Measurements from ENCODE around the gene GAK. TPM values are rescaled to one million over a fixed set of nuclear protein-coding genes. Genes with fewer than 3 reads are reported as not detected.

GAK gene
- total RNA-seq, 1 donor from 2014 or later, result 116 TPM

GRCh38 chr4:890036-890695, 42.0 kb downstream of the GAK start:
- no peak for TF ChIP-seq CTCF (IDR thresholded peaks at IDR 0.05; ENCODE audit: unreplicated experiment)
- no peak for DNase-seq (ENCODE audit: low spot score, unreplicated experiment)
- H3K4me3 Mint-ChIP-seq (ENCODE audit: low read depth), result no peak overlapping the region
- H3K36me3 Mint-ChIP-seq (ENCODE audit: insufficient read depth), result peaks cover 13% of the 10 kb centered on the region
- H3K9me3 Mint-ChIP-seq (ENCODE audit: low read depth), result no peaks in the 10 kb centered on the region
- no peaks in the 10 kb centered on the region for H3K27me3 Mint-ChIP-seq
- H3K27ac Mint-ChIP-seq, result no peak overlapping the region
- no peaks in the 10 kb centered on the region for H3K4me1 Mint-ChIP-seq (ENCODE audit: low read depth)

- no peaks in the 10 kb centered on the region for H3K4me1 Mint-ChIP-seq (ENCODE audit: low read depth)
- no peak for TF ChIP-seq CTCF (IDR thresholded peaks at IDR 0.05; ENCODE audit: unreplicated experiment)
- DNase-seq (ENCODE audit: low spot score, unreplicated experiment), result no peak
- H3K27me3 Mint-ChIP-seq, result no peaks in the 10 kb centered on the region
- peaks cover 13% of the 10 kb centered on the region for H3K36me3 Mint-ChIP-seq (ENCODE audit: insufficient read depth)
- no peaks in the 10 kb centered on the region for H3K9me3 Mint-ChIP-seq (ENCODE audit: low read depth)
- H3K27ac Mint-ChIP-seq, result no peak overlapping the region
- no peak overlapping the region for H3K4me3 Mint-ChIP-seq (ENCODE audit: low read depth)
Measured at GRCh38 chr4:889516-889915, 42.6 kb downstream of the GAK start.

- Mint-ChIP-seq H3K4me3 (ENCODE audit: low read depth) (no peak overlapping the region), H3K27me3 (no peaks in the 10 kb centered on the region), H3K4me1 (ENCODE audit: low read depth) (no peaks in the 10 kb centered on the region), H3K27ac (no peak overlapping the region), H3K36me3 (ENCODE audit: insufficient read depth) (peaks cover 13% of the 10 kb centered on the region), H3K9me3 (ENCODE audit: low read depth) (no peaks in the 10 kb centered on the region)
- no peak for DNase-seq (ENCODE audit: low spot score, unreplicated experiment)
- no peak for TF ChIP-seq CTCF (IDR thresholded peaks at IDR 0.05; ENCODE audit: unreplicated experiment)
Measured at GRCh38 chr4:888029-888428, 44.1 kb downstream of the GAK start.

GRCh38 chr4:887034-887763, 44.9 kb downstream of the GAK start:
- Mint-ChIP-seq H3K27me3 (no peaks in the 10 kb centered on the region), H3K4me1 (ENCODE audit: low read depth) (no peaks in the 10 kb centered on the region), H3K4me3 (ENCODE audit: low read depth) (no peak overlapping the region), H3K36me3 (ENCODE audit: insufficient read depth) (peaks cover 13% of the 10 kb centered on the region), H3K9me3 (ENCODE audit: low read depth) (no peaks in the 10 kb centered on the region), H3K27ac (no peak overlapping the region)
- no peak for DNase-seq (ENCODE audit: low spot score, unreplicated experiment)
- no peak for TF ChIP-seq CTCF (IDR thresholded peaks at IDR 0.05; ENCODE audit: unreplicated experiment)

- DNase-seq (ENCODE audit: low spot score, unreplicated experiment), result no peak
- no peak for TF ChIP-seq CTCF (IDR thresholded peaks at IDR 0.05; ENCODE audit: unreplicated experiment)
- Mint-ChIP-seq H3K4me1 (ENCODE audit: low read depth) (no peaks in the 10 kb centered on the region), H3K4me3 (ENCODE audit: low read depth) (no peak overlapping the region), H3K27me3 (no peaks in the 10 kb centered on the region), H3K9me3 (ENCODE audit: low read depth) (no peaks in the 10 kb centered on the region), H3K36me3 (ENCODE audit: insufficient read depth) (peaks cover 13% of the 10 kb centered on the region), H3K27ac (no peak overlapping the region)
Measured at GRCh38 chr4:886244-886643, 45.9 kb downstream of the GAK start.

Measured in progenitor cell of endocrine pancreas (in vitro differentiated cells).